NCI-H1930 (cell line): Measurements from ENCODE around the gene COL27A1.

Experiments
- DNase-seq, 2 experiments: peaks; one replicate each; lab custom pipeline; 2025; lab: John Stamatoyannopoulos, UW

Gene COL27A1

DNA sequence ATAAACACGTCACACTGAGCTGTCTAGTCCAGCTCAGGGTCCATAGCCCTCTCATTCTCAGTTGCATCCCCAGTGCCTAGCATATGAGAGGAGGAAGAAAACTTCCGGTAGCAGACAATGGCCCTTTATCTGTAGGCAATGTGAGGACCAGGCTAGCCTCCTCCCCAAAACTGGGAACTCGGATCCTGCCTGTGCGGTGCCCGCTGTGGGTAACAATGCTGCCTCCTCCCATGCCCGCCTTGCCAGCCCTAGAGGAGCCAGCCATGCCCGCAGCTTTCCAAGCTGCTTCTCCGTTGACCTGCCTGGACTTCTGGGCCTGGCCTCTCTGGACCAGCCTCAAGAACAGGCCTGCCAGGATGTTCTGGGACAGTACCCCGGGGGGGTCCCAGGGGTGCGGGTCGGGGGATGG, 93.0 kb downstream of the COL27A1 start:
- DNase-seq, result no peak

- DNase-seq, result no peak
Measured at GRCh38 chr9:114249424-114250234, 94.3 kb downstream of the COL27A1 start.

DNA sequence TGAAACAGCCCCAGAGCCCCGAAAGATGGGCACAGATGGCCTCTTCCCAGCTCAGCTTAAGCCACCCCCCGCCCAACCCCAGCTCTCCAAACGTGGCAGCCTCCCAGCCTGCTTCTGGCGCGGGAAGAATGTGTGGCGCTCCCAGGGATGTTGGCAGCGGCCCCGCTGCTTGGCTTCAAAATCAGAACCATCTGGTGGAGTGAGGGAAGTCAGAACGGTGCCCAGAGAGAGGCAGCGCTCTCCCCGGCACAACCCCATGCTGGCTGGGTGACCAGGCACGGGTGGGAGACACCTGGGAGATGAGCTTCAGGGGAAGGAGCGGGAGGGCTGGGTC, 94.9 kb downstream of the COL27A1 start:
- no peak for DNase-seq

DNA sequence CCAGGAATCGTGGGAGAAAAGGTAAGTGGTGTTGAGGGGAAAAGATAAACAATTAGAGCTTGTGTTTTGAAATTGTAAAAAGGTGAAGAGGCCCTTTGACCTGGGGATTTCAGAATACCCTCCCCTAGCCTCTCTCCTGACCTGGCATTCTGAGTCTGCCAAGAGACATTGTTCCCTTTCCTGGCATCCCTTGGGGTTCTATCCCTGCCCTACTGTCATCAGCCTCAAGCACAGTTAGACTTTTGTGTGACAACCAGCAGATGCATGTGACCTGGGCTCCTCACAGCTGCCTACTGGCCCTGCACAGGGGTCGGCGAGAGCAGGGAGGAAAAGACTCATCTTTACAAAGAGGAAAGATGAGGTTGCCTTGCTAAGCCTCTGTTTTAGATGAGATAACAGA, 95.3 kb downstream of the COL27A1 start:
- DNase-seq, result no peak

GRCh38 chr9:114252394-114252793, 97.1 kb downstream of the COL27A1 start:
- DNase-seq, result no peak

GRCh38 chr9:114256827-114257328, 101.5 kb downstream of the COL27A1 start:
- no peak for DNase-seq

DNA sequence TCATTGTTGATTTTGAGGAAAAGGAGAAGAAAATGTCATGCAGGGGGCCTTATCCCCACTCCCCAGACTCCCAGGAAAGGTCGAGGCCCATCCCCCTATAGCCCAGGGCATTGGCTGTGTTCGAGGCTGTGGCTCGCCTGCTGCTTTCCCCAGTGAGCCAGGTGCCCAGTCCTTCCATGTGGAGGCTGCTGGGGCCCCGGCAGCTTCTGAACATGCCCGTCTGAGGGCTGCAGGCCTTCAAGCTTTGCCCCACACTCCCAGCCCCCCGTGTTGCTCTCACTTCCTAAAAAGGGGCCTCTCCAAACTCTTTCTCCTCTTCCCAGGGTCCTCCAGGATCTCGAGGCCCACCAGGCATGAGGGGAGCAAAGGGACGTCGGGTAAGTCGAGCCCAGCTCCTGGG, 102.9 kb downstream of the COL27A1 start:
- no peak for DNase-seq

GRCh38 chr9:114258866-114259797, 103.8 kb downstream of the COL27A1 start:
- DNase-seq, result no peak

- DNase-seq, result no peak
Measured at GRCh38 chr9:114259798-114260523, 104.6 kb downstream of the COL27A1 start.

- no peak for DNase-seq
Measured at GRCh38 chr9:114261026-114261425, 105.7 kb downstream of the COL27A1 start.

DNA sequence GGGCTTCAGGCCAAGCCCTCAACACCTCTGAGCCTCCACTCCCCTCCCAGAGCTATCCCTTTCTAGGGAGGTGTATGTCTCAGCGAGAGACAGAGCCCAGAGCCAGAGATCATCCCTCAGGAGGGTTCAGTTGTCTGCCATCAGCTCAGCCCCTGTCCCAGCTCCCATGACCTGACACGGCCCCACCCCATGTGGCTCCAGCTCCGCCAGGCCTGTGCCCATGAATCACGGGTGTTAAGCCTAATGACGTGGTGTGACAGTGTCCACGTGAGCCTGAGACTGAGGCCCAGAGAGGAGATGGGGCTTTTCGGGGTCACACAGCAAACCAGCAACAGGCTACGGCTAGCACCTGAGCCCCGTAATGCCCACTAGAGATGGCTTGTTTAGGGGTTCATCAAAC, 106.7 kb downstream of the COL27A1 start:
- no peak for DNase-seq

DNA sequence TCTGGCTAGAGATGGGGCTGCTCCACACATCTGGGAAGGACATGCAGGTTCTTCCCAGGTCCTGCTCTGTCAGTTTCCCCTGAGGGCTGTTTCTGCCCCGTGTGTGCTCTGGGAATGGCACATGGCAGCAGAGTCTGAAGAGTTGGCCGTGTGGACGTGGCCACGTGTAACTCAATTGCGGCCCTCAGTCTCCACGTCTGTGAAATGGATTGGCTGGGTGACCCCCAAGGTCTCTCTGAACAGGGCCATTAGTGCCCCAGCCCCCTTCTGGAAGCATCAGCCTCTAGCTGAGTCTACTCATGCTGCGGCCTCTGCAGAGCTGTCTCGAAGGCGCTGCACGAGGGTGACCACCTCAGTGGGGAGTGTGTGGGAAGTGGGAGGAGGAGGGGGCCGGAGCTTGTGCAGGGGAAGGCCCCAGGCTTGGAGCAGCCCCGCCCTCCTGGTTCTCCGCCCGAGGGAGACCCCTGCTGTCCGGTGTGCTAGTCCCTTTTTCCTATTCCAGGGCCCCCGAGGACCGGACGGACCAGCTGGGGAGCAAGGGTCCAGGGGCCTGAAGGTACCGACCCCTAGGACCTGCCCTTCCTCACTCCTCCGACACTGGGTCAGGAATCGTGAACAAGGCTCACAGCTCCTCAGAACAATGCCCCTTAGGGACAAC, 108.6 kb downstream of the COL27A1 start:
- no peak for DNase-seq

GRCh38 chr9:114264806-114265550, 109.6 kb downstream of the COL27A1 start:
- no peak for DNase-seq

DNA sequence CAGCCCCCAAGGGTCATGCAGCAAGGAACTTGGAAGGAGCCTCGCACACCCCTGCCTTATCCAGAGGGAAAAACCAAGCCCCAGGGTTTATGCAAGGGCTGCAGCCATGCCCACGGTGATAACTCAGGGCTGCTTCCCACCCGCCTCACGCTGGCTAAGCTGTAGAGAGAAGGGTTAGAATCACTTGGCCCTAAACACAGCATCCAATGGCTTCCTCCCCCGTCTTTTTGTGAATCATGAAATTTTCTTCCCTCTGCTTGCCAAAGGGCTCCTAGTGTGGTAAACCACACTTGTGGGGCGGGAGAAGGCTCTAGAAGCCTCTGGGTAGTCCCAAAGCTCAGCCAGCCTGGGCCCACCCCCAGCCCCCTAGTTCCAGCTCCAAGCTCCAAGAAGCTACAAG, 111.6 kb downstream of the COL27A1 start:
- DNase-seq, result no peak

GRCh38 chr9:114269023-114269422, 113.7 kb downstream of the COL27A1 start:
- no peak for DNase-seq

GRCh38 chr9:114270120-114270975, 115.0 kb downstream of the COL27A1 start:
- DNase-seq, result no peak

DNA sequence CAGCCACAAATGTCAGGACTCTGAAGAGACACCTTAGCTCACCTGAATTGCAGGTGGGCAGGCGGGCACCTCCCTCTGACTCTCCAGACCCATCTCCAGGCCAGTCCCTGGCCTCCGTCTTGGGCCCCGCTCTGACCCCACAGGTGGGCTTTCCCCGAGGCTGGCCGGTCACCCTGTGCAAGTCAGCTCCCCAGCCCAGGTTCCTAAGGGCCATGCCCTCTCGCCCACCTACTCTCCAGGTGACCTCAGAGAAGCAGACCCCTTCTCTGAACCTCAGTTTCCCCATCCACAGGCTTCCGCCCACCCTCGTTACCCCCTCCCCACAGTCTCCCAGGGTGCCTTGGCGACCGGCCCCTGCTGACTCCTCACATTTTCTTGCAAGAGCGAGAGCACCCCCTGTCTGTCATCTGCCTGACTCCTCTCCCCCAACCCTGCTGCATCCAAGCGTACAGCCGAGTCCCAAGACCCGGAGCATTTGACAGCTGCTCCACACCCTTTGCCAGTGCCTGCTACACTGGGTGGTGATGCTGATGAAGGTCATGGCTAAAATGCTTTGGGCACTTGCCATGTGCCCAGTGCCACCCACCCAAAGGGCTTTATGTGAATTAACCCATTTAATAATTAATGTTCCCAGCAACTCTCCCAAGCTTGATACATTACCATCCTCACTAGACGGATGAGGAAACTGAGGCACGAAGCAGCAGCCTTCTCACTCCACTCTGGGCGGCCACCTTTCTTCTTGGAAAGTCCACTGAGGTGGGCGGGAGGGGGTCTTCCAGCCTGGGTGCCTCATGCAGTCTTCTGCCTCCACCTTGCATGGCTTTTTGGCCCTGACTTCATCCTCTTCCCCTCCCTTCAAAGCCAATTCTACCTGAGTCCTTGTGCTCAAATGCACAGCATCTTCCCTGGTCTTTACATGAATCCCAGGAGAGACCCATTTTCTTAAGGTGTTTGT, 116.5 kb downstream of the COL27A1 start:
- DNase-seq, result no peak

DNA sequence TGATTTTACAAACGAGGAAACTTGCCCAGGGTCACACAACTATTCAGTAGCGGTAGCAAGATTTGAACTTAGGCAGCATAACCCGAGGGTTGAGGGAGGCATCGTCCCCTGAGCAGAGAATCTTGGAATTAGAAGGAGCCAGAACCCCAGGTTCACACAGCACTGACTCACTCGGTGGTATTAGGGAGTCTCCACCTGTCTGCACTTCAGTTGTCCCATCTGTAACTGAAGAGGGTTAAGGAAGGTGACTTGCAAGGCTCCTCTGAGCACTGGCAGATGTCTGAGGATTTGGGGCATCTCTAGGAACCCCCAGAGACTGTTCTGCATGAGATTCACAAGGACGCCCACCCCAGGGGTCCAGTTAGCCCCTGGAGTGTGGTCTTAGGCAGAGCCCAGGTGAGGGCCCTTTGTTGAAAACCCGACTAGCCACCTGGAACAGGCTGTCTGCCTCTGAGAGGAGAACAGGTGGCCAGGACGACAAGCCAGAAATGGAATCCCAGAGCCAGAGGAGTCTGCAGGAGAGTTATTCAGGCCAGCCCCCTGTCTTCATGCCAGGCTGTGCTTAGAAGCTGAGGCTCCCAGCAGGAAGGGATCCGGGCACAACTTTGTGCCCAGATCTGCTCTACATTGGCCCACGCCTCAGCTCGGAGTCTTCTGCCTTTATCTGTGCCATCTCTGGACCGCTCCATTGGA, 117.5 kb downstream of the COL27A1 start:
- no peak for DNase-seq
